Keratinocyte (primary cell): ENCODE data around the gene SEC24B. TPM values are rescaled to one million over a fixed set of nuclear protein-coding genes. Genes with fewer than 3 reads are reported as not detected.

Experiments used
- DNase-seq: peaks from one replicate; pipeline ENCODE4 v3.0.0-alpha.2; 2011; ENCODE audit warnings: low read depth, missing footprints, low spot score
- FAIRE-seq: peaks from 2 replicates; lab custom pipeline; 2011; peaks lifted over from hg19 to GRCh38; lab: Jason Lieb, UNC
- H2AFZ ChIP-seq: 2 replicates; pipeline ENCODE4 v1.6.0; 2012; ENCODE audit warnings: low read length, control low read depth, inconsistent platforms; ENCODE audit not compliant: control insufficient read depth
- H3K27ac ChIP-seq: 2 replicates; pipeline ENCODE4 v1.5.1; 2011; ENCODE audit warnings: low read length; ENCODE audit not compliant: control insufficient read depth, insufficient read depth
- H3K27me3 ChIP-seq: 3 replicates; pipeline ENCODE4 v1.6.0; 2011; ENCODE audit warnings: low read length; ENCODE audit not compliant: control insufficient read depth, insufficient read depth; ENCODE audit errors: extremely low read depth
- H3K36me3 ChIP-seq, 2 experiments: 2 replicates in 1 of 2; 3 replicates in 1 of 2; pipeline ENCODE4 v1.5.1; 2011; ENCODE audit warnings: low read length in 2 of 2, mild to moderate bottlenecking in 1 of 2; ENCODE audit not compliant: control insufficient read depth in 2 of 2, insufficient read depth in 2 of 2; ENCODE audit errors: extremely low read depth in 1 of 2
- H3K4me1 ChIP-seq: 3 replicates; pipeline ENCODE4 v1.5.1; 2011; ENCODE audit warnings: low read length; ENCODE audit not compliant: control insufficient read depth, insufficient read depth; ENCODE audit errors: extremely low read depth
- H3K4me2 ChIP-seq: 3 replicates; pipeline ENCODE4 v1.6.0; 2011; ENCODE audit warnings: low read depth, low read length; ENCODE audit not compliant: control insufficient read depth, insufficient read depth; ENCODE audit errors: extremely low read depth
- H3K4me3 ChIP-seq, 3 experiments: fragments of 200-600 bp in 1 of 3; sonication (generic) in 1 of 3; 2 replicates in 2 of 3; 3 replicates in 1 of 3; pipeline ENCODE4 v1.5.1; 2011 to 2016; ENCODE audit warnings: low read length in 3 of 3, mild to moderate bottlenecking in 3 of 3, control low read depth in 2 of 3, inconsistent platforms in 1 of 3, low read depth in 1 of 3, mixed read lengths in 1 of 3, mixed run types in 1 of 3, moderate library complexity in 1 of 3; ENCODE audit not compliant: control insufficient read depth in 2 of 3, insufficient read depth in 2 of 3; ENCODE audit errors: extremely low read depth in 1 of 3
- H3K79me2 ChIP-seq: 2 replicates; pipeline ENCODE4 v1.6.0; 2012; ENCODE audit warnings: low read length; ENCODE audit not compliant: control insufficient read depth, insufficient read depth
- H3K9ac ChIP-seq: 3 replicates; pipeline ENCODE4 v1.6.0; 2011; ENCODE audit warnings: low read length; ENCODE audit not compliant: control insufficient read depth, insufficient read depth; ENCODE audit errors: extremely low read depth
- H3K9me1 ChIP-seq: 3 replicates; pipeline ENCODE4 v1.6.0; 2011; ENCODE audit warnings: low read length; ENCODE audit not compliant: control insufficient read depth, insufficient read depth; ENCODE audit errors: extremely low read depth
- H3K9me3 ChIP-seq: 2 replicates; pipeline ENCODE4 v1.5.1; 2012; ENCODE audit warnings: low read depth, low read length; ENCODE audit not compliant: control insufficient read depth
- H4K20me1 ChIP-seq: 3 replicates; pipeline ENCODE4 v1.6.0; 2011; ENCODE audit warnings: low read length; ENCODE audit not compliant: control insufficient read depth, insufficient read depth; ENCODE audit errors: extremely low read depth
- CTCF ChIP-seq, 3 experiments: IDR thresholded peaks in 1 of 3; conservative IDR thresholded peaks in 1 of 3; optimal IDR thresholded peaks in 1 of 3; 2 replicates in 2 of 3; 3 replicates in 1 of 3; pipeline versions ENCODE3 to v1.5.1; 2011; ENCODE audit warnings: low read length in 3 of 3, mild to moderate bottlenecking in 3 of 3, moderate library complexity in 2 of 3, control low read depth in 1 of 3, inconsistent platforms in 1 of 3; ENCODE audit not compliant: insufficient read depth in 2 of 3; ENCODE audit errors: extremely low read depth in 1 of 3
- EZH2 ChIP-seq: IDR thresholded peaks from one replicate; pipeline ENCODE4 v1.6.1; 2012; ENCODE audit warnings: inconsistent platforms, mild to moderate bottlenecking, low read length, moderate library complexity
- dilution Hi-C: fragments of 300-500 bp; cut with MboI; formaldehyde crosslinking; loops from one replicate; pipeline ENCODE4 v1.7.0; 2020; ENCODE audit warnings: low sequenced_read_pairs; ENCODE audit not compliant: extremely low pct_ligation_motif_present
- polyA plus RNA-seq, 5 experiments: library from polyadenylated mRNA; depleted of rRNA in 3 of 5; stranded (reverse) in 3 of 5; stranded (forward) in 1 of 5; unstranded in 1 of 5; fragments of >200 nt; gene quantifications; 1 replicate in 1 of 5; 2 replicates in 3 of 5; 3 replicates in 1 of 5; pipeline versions ENCODE4 v1.2.1 to v1.2.3, GENCODE V29; 2011 to 2012; ENCODE audit warnings: missing spikeins in 2 of 5, low read depth in 1 of 5, low replicate concordance in 1 of 5

The SEC24B gene
- polyA plus RNA-seq, 1 donor (not counting 4 experiments of a cell fraction or from before 2014, with no cell fraction given), result 53.4 TPM

DNA sequence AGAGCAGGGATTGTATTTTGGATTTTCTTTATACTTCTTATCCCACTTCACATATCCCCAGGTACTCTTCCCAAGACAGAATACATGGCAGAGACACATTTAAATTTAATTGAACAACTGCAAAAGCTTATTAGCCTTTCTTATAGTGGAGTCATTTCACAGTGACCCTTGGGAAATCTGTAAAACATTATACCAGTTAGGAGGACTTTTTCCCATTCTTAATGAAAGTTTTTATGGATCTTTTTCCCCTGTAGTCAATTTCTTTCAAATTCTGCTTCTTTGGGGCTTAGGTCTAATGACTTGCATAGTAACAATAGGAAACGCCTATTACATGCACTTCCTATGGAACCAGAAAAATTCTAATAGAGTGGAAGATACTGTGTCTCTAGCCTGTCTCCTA, 111.8 kb downstream of the SEC24B start:
- dilution Hi-C loops, result no loop called here
- Histone ChIP-seq H3K4me3 (no peak overlapping the region), H3K27ac (no peak overlapping the region), H3K36me3 (peaks cover 3 to 6% of the 10 kb centered on the region in 2 experiments), H3K4me1 (peaks cover 15% of the 10 kb centered on the region), H2AFZ (no peak overlapping the region), H3K9me1 (no peaks in the 10 kb centered on the region), H4K20me1 (peaks cover 3% of the 10 kb centered on the region), H3K9me3 (no peaks in the 10 kb centered on the region), H3K9ac (no peak overlapping the region), H3K27me3 (no peaks in the 10 kb centered on the region), H3K79me2 (no peaks in the 10 kb centered on the region), H3K4me2 (no peak overlapping the region)
- TF ChIP-seq EZH2, result no peak
- TF ChIP-seq CTCF (optimal IDR thresholded peaks at IDR 0.05 in 1 of 3, IDR thresholded peaks at IDR 0.05 in 1 of 3, conservative IDR thresholded peaks at IDR 0.05 in 1 of 3; ENCODE audit: extremely low read depth in 1 of 3, insufficient read depth in 2 of 3, low read length in 3 of 3), result no peak
- FAIRE-seq (no peak), DNase-seq (no peak)

GRCh38 chr4:109547394-109547793, 113.8 kb downstream of the SEC24B start:
- FAIRE-seq, result no peak

More at GRCh38 chr4:109547394-109547793, 113.8 kb downstream of the SEC24B start:
- H3K9ac ChIP-seq, result no peak overlapping the region
- H3K36me3 ChIP-seq, result peaks cover 3 to 4% of the 10 kb centered on the region in 2 experiments
- H4K20me1 ChIP-seq, result peaks cover 3% of the 10 kb centered on the region
- dilution Hi-C loops, result no loop called here
- no peaks in the 10 kb centered on the region for H3K27me3 ChIP-seq
- no peaks in the 10 kb centered on the region for H3K79me2 ChIP-seq
- H3K4me1 ChIP-seq, result peaks cover 15% of the 10 kb centered on the region
- no peak for TF ChIP-seq EZH2
- no peak for TF ChIP-seq CTCF (optimal IDR thresholded peaks at IDR 0.05 in 1 of 3, IDR thresholded peaks at IDR 0.05 in 1 of 3, conservative IDR thresholded peaks at IDR 0.05 in 1 of 3; ENCODE audit: extremely low read depth in 1 of 3, insufficient read depth in 2 of 3, low read length in 3 of 3)
- no peak overlapping the region for H3K4me2 ChIP-seq
- no peaks in the 10 kb centered on the region for H3K9me1 ChIP-seq
- no peak overlapping the region for H2AFZ ChIP-seq
- no peak for DNase-seq
- no peaks in the 10 kb centered on the region for H3K9me3 ChIP-seq
- H3K27ac ChIP-seq, result no peak overlapping the region
- no peak overlapping the region for H3K4me3 ChIP-seq
